SK-N-SH (cell line): ENCODE measurements around the gene MRPL41. TPM values are rescaled to one million over a fixed set of nuclear protein-coding genes. Genes with fewer than 3 reads are reported as not detected.

ENCODE experiments used
- CTCF ChIA-PET: fragments of 300-600, 350-600 bp; formaldehyde crosslinking; extraction: SDS; loops from one replicate; lab custom pipeline; 2021; lab: Yijun Ruan, JAX
- POLR2A ChIA-PET: fragments of 350-600 bp; sonication (Branson Sonifier 250); formaldehyde crosslinking; extraction: SDS; loops from one replicate; lab custom pipeline; 2020; ENCODE audit warnings: antibody characterized with exemption, inconsistent platforms; lab: Yijun Ruan, JAX
- DNase-seq: peaks from one replicate; pipeline ENCODE4 v3.0.0; 2012
- H2AFZ ChIP-seq: fragments of 200-600 bp; sonication (generic); 2 replicates; pipeline ENCODE4 v1.8.1; 2016; ENCODE audit warnings: antibody characterized with exemption, mild to moderate bottlenecking, low read depth
- H3F3A ChIP-seq: fragments of 200-600 bp; sonication (generic); replicated peaks from 2 replicates; pipeline ENCODE3; 2016; ENCODE audit warnings: antibody characterized with exemption, mild to moderate bottlenecking; ENCODE audit not compliant: insufficient read depth
- H3K27ac ChIP-seq, 2 experiments: fragments of 200-500 bp in 1 of 2; fragments of 200-600 bp in 1 of 2; sonication (Bioruptor generic) in 1 of 2; sonication (generic), shearing (Covaris generic) in 1 of 2; 2 replicates each; pipeline versions ENCODE4 v1.5.1 to v1.6.1; 2014 to 2016; ENCODE audit warnings: low read depth in 2 of 2, inconsistent platforms in 1 of 2, low read length in 1 of 2, mild to moderate bottlenecking in 1 of 2, mixed read lengths in 1 of 2
- H3K27me3 ChIP-seq: fragments of 200-600 bp; sonication (generic), shearing (Covaris generic); 2 replicates; pipeline ENCODE4 v1.6.1; 2016; ENCODE audit warnings: mixed run types; ENCODE audit not compliant: insufficient read depth
- H3K36me3 ChIP-seq, 2 experiments: fragments of 200-500 bp in 1 of 2; fragments of 200-600 bp in 1 of 2; sonication (Bioruptor generic) in 1 of 2; sonication (generic) in 1 of 2; replicated peaks in 1 of 2; 2 replicates each; pipeline versions ENCODE3 to v1.5.1; 2014 to 2016; ENCODE audit warnings: low read length in 1 of 2, mild to moderate bottlenecking in 1 of 2; ENCODE audit not compliant: insufficient read depth in 2 of 2, control insufficient read depth in 1 of 2
- H3K4me1 ChIP-seq, 2 experiments: fragments of 200-500 bp in 1 of 2; fragments of 200-600 bp in 1 of 2; sonication (Bioruptor generic) in 1 of 2; sonication (generic), shearing (Covaris generic) in 1 of 2; 2 replicates each; pipeline versions ENCODE4 v1.5.1 to v1.6.1; 2014 to 2016; ENCODE audit warnings: low read depth in 1 of 2, low read length in 1 of 2, mixed run types in 1 of 2; ENCODE audit not compliant: insufficient read depth in 2 of 2, control insufficient read depth in 1 of 2
- H3K4me2 ChIP-seq: fragments of 200-600 bp; sonication (generic), shearing (Covaris generic); 2 replicates; pipeline ENCODE4 v1.6.1; 2017; ENCODE audit warnings: mixed run types
- H3K4me3 ChIP-seq, 2 experiments: fragments of 200-500 bp in 1 of 2; fragments of 200-600 bp in 1 of 2; sonication (Bioruptor generic) in 1 of 2; sonication (generic), shearing (Covaris generic) in 1 of 2; 2 replicates each; pipeline versions ENCODE4 v1.5.1 to v1.8.1; 2014 to 2016; ENCODE audit warnings: low read depth in 2 of 2, inconsistent platforms in 1 of 2, low read length in 1 of 2, mild to moderate bottlenecking in 1 of 2, mixed read lengths in 1 of 2, moderate library complexity in 1 of 2
- H3K79me2 ChIP-seq: fragments of 200-600 bp; sonication (generic); 2 replicates; pipeline ENCODE4 v1.8.1; 2017; ENCODE audit warnings: mild to moderate bottlenecking; ENCODE audit not compliant: insufficient read depth
- H3K9ac ChIP-seq: fragments of 200-600 bp; sonication (generic); 2 replicates; pipeline ENCODE4 v1.6.1; 2017; ENCODE audit warnings: mixed run types
- H3K9me2 ChIP-seq: fragments of 200-600 bp; sonication (generic); 2 replicates; pipeline ENCODE4 v1.6.1; 2017; ENCODE audit warnings: mixed run types
- H3K9me3 ChIP-seq: fragments of 200-600 bp; sonication (generic); 2 replicates; pipeline ENCODE4 v1.6.1; 2017; ENCODE audit warnings: mixed run types, mild to moderate bottlenecking, moderate library complexity
- H4K20me1 ChIP-seq: fragments of 200-600 bp; sonication (generic); 2 replicates; pipeline ENCODE4 v1.6.1; 2017; ENCODE audit warnings: mild to moderate bottlenecking, mixed run types; ENCODE audit not compliant: insufficient read depth
- CHD2 ChIP-seq: fragments of 150-350 bp; IDR thresholded peaks from 2 replicates; pipeline ENCODE4 v1.6.1; 2018; ENCODE audit warnings: low read length; ENCODE audit not compliant: partially characterized antibody
- CTCF ChIP-seq: fragments of 200-600 bp; sonication (generic); IDR thresholded peaks from 2 replicates; pipeline ENCODE4 v1.6.1; 2017; ENCODE audit warnings: antibody characterized with exemption, mild to moderate bottlenecking, moderate library complexity
- ELF1 ChIP-seq: IDR thresholded peaks from 2 replicates; pipeline ENCODE4 v1.4.0; 2012
- EP300 ChIP-seq, 2 experiments: IDR thresholded peaks; 2 replicates each; pipeline versions ENCODE4 v1.4.0 to v1.6.1; 2012; ENCODE audit warnings: borderline replicate concordance in 1 of 2, low read depth in 1 of 2, low read length in 1 of 2
- FOXJ3 ChIP-seq: sonication (generic); formaldehyde crosslinking; IDR thresholded peaks from 2 replicates; pipeline ENCODE4 v1.5.1; 2020; ENCODE audit warnings: mild to moderate bottlenecking, missing genetic modification reagents
- FOXM1 ChIP-seq: IDR thresholded peaks from 2 replicates; pipeline ENCODE4 v1.4.0; 2012; ENCODE audit warnings: low read depth, mild to moderate bottlenecking
- IRF3 ChIP-seq: fragments of 150-350 bp; IDR thresholded peaks from 2 replicates; pipeline ENCODE4 v1.6.1; 2016; ENCODE audit warnings: mild to moderate bottlenecking, low read depth, low read length
- JUND ChIP-seq: IDR thresholded peaks from 2 replicates; pipeline ENCODE4 v1.4.0; 2012
- MEF2A ChIP-seq: IDR thresholded peaks from 2 replicates; pipeline ENCODE4 v1.4.0; 2012; ENCODE audit warnings: low read depth, borderline replicate concordance
- MXI1 ChIP-seq: IDR thresholded peaks from 2 replicates; pipeline ENCODE4 v1.6.1; 2012; ENCODE audit warnings: mild to moderate bottlenecking, low read depth, low read length, improper control_type of control experiment
- PBX3 ChIP-seq: IDR thresholded peaks from 2 replicates; pipeline ENCODE4; 2012
- RAD21 ChIP-seq: IDR thresholded peaks from 2 replicates; pipeline ENCODE4 v1.6.1; 2012; ENCODE audit warnings: mild to moderate bottlenecking, low read length
- RXRA ChIP-seq: IDR thresholded peaks from 2 replicates; pipeline ENCODE4 v1.4.0; 2012; ENCODE audit warnings: low read depth, mild to moderate bottlenecking, borderline replicate concordance
- SMC3 ChIP-seq: IDR thresholded peaks from 2 replicates; pipeline ENCODE4 v1.6.1; 2012; ENCODE audit warnings: low read depth, low read length, improper control_type of control experiment
- TAF1 ChIP-seq: IDR thresholded peaks from 2 replicates; pipeline ENCODE4 v1.6.1; 2012; ENCODE audit warnings: low read depth, mild to moderate bottlenecking, low read length, moderate library complexity, borderline replicate concordance
- TEAD4 ChIP-seq: IDR thresholded peaks from 2 replicates; pipeline ENCODE4 v1.4.0; 2012; ENCODE audit warnings: mild to moderate bottlenecking, borderline replicate concordance; ENCODE audit not compliant: insufficient read depth
- WGBS: methylation state at CpG from one replicate; pipeline ENCODE4 v1.1.6; 2017; ENCODE audit warnings: low lambda C conversion rate; 5-methylcytosine and 5-hydroxymethylcytosine counted together
- polyA plus RNA-seq, 3 experiments: library from polyadenylated mRNA; depleted of rRNA; stranded (reverse); fragments of >200 nt; gene quantifications; 2 replicates each; pipeline ENCODE4 v1.2.3, GENCODE V29; 2012

The MRPL41 gene
- polyA plus RNA-seq, 1 of the 3 experiments (the other 2 are of a cell fraction): 58.9 TPM

- POLR2A ChIA-PET: no interaction called here
- peaks cover under 1 to 9% of the 10 kb centered on the region in 2 experiments; a peak in 3 of 4 replicates for H3K4me1 ChIP-seq
- no peak overlapping the region for H3K4me3 ChIP-seq
- CTCF ChIA-PET: interaction anchor here (1.0 to 1.1 kb wide), 4 partner anchors 10 to 296 kb away, joined by 3 to 4 read pairs (median 4); no protein-coding TSS in a partner anchor
- no peaks in the 10 kb centered on the region for H3K9me2 ChIP-seq
- peaks cover 3% of the 10 kb centered on the region for H3F3A ChIP-seq
- peaks cover 6 to 60% of the 10 kb centered on the region in 2 experiments for H3K36me3 ChIP-seq
- H3K9ac ChIP-seq: no peak overlapping the region
- no peak for TF ChIP-seq MEF2A
- no peak for TF ChIP-seq IRF3
- TF ChIP-seq MXI1: no peak
- no peak for TF ChIP-seq CHD2
- no peak for TF ChIP-seq ELF1
- no peak for TF ChIP-seq JUND
- TF ChIP-seq TAF1: no peak
- no peak for TF ChIP-seq PBX3
- TF ChIP-seq TEAD4: no peak
- peak; percentile 54 for TF ChIP-seq RAD21
- peak; percentile 16; the same call in 1 of the 2 replicates for TF ChIP-seq SMC3
- TF ChIP-seq RXRA: no peak
- no peak for TF ChIP-seq FOXJ3 (CRISPR knock-in tag)
- peak; percentile 47 for TF ChIP-seq CTCF
- TF ChIP-seq EP300 (IDR thresholded peaks at IDR 0.05; ENCODE audit: borderline replicate concordance in 1 of 2, low read depth in 1 of 2, low read length in 1 of 2): no peak
- no peak for TF ChIP-seq FOXM1
- no peaks in the 10 kb centered on the region for H3K27me3 ChIP-seq
- WGBS: 84% methylated on average over 9 of the region's 20 CpGs
- no peaks in the 10 kb centered on the region for H3K9me3 ChIP-seq
- no peak overlapping the region for H3K4me2 ChIP-seq
- no peak overlapping the region; a peak in 1 of 4 replicates for H3K27ac ChIP-seq
- peaks cover 12% of the 10 kb centered on the region for H3K79me2 ChIP-seq
- H2AFZ ChIP-seq: no peak overlapping the region
- peak; percentile 50 for DNase-seq
- no peaks in the 10 kb centered on the region for H4K20me1 ChIP-seq
These were observed 30.7 kb downstream of the MRPL41 start for GRCh38 chr9:137582286-137582860.
